Adipocyte (in vitro differentiated cells): ENCODE data around the gene PKNOX2.

ENCODE experiments used
- DNase-seq: peaks from one replicate; pipeline ENCODE4 v3.0.0-alpha.2; 2015; ENCODE audit warnings: low read depth
- H3K27me3 ChIP-seq: replicated peaks from 2 replicates; pipeline ENCODE4 v1.7.0; 2013; ENCODE audit warnings: mild to moderate bottlenecking, low read length, moderate library complexity; ENCODE audit not compliant: control insufficient read depth, insufficient read depth
- H3K36me3 ChIP-seq: 2 replicates; pipeline ENCODE4 v1.7.0; 2013; ENCODE audit warnings: low read length, mild to moderate bottlenecking, moderate library complexity; ENCODE audit not compliant: control insufficient read depth, insufficient read depth, severe bottlenecking
- H3K4me1 ChIP-seq: 2 replicates; pipeline ENCODE4 v1.7.0; 2013; ENCODE audit warnings: mild to moderate bottlenecking, low read length, moderate library complexity; ENCODE audit not compliant: control insufficient read depth, insufficient read depth
- H3K4me3 ChIP-seq: 2 replicates; pipeline ENCODE4 v1.7.0; 2013; ENCODE audit warnings: mild to moderate bottlenecking, low read length, moderate library complexity
- H3K9ac ChIP-seq: 2 replicates; pipeline ENCODE4 v1.7.0; 2013; ENCODE audit warnings: mild to moderate bottlenecking, low read length, moderate library complexity
- H3K9me3 ChIP-seq: 2 replicates; pipeline ENCODE4 v1.7.0; 2013; ENCODE audit warnings: mild to moderate bottlenecking, low read length, moderate library complexity; ENCODE audit not compliant: control insufficient read depth

PKNOX2 gene

GRCh38 chr11:125449565-125449964 lies 285.0 kb downstream of the PKNOX2 start:
- DNase-seq, result no peak
- Histone ChIP-seq H3K4me3 (no peak overlapping the region), H3K27me3 (no peaks in the 10 kb centered on the region), H3K4me1 (peaks cover 12% of the 10 kb centered on the region), H3K9ac (no peak overlapping the region), H3K9me3 (no peaks in the 10 kb centered on the region), H3K36me3 (peaks cover 12% of the 10 kb centered on the region)

GRCh38 chr11:125451400-125452124 lies 287.0 kb downstream of the PKNOX2 start:
- DNase-seq, result peak; percentile 5
- Histone ChIP-seq H3K9ac (peak overlapping the region; percentile 26), H3K4me1 (peaks cover 12% of the 10 kb centered on the region), H3K36me3 (no peaks in the 10 kb centered on the region), H3K27me3 (no peaks in the 10 kb centered on the region), H3K4me3 (no peak overlapping the region), H3K9me3 (no peaks in the 10 kb centered on the region)

DNA sequence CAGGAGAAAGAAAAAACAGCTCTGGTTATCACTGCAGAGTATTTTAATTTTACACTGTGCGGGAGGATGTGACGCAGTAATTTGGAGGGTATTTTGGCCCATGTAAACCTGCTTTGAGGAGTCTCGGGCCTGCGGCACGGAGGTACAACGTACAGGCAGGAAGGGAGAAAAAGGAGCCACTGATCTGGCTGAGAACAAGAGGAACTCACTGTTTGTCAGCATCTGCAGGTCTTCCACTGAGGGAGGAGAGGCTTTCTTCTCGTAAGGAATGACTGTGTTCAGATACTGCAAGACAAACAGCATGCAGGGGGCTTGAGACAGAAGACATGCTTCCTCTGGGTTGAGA lies 287.5 kb downstream of the PKNOX2 start:
- Histone ChIP-seq H3K4me1 (peaks cover 12% of the 10 kb centered on the region), H3K9ac (no peak overlapping the region), H3K27me3 (no peaks in the 10 kb centered on the region), H3K36me3 (no peaks in the 10 kb centered on the region), H3K9me3 (no peaks in the 10 kb centered on the region), H3K4me3 (no peak overlapping the region)
- no peak for DNase-seq

DNA sequence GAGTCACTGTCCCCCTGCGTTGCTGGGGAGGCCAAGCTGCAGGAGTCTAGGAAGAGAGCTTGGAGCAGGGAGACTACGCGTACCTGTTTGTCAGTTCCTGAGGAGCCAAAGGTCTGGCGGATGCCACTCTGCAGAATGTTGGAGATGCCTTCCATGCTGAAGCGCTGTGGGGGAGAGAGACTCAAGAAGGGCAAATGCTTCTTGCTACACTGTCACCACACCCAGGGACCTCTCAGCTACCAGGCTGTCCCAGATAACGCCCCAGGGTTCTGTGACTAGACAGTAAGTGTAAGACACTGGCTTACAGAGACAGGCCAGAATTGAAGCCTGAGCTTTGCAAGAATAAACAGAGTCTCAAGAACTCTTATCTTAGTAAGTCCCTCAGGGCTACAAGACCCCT lies 289.5 kb downstream of the PKNOX2 start:
- H3K36me3 ChIP-seq, result no peaks in the 10 kb centered on the region
- H3K4me3 ChIP-seq, result no peak overlapping the region
- H3K9ac ChIP-seq, result no peak overlapping the region
- no peaks in the 10 kb centered on the region for H3K27me3 ChIP-seq
- DNase-seq, result no peak
- H3K9me3 ChIP-seq, result no peaks in the 10 kb centered on the region
- H3K4me1 ChIP-seq, result peaks cover 14% of the 10 kb centered on the region

GRCh38 chr11:125455851-125456250 lies 291.3 kb downstream of the PKNOX2 start:
- no peaks in the 10 kb centered on the region for H3K36me3 ChIP-seq
- H3K27me3 ChIP-seq, result no peaks in the 10 kb centered on the region
- peaks cover 14% of the 10 kb centered on the region for H3K4me1 ChIP-seq
- no peaks in the 10 kb centered on the region for H3K9me3 ChIP-seq
- DNase-seq, result no peak
- no peak overlapping the region for H3K9ac ChIP-seq
- no peak overlapping the region for H3K4me3 ChIP-seq

- DNase-seq, result peak; percentile 73
- H3K9me3 ChIP-seq, result no peaks in the 10 kb centered on the region
- H3K27me3 ChIP-seq, result no peaks in the 10 kb centered on the region
- peak overlapping the region; percentile 60 for H3K4me3 ChIP-seq
- H3K36me3 ChIP-seq, result no peaks in the 10 kb centered on the region
- H3K4me1 ChIP-seq, result peaks cover 9% of the 10 kb centered on the region
- H3K9ac ChIP-seq, result peak overlapping the region; percentile 80
Observed at GRCh38 chr11:125457814-125458343, 293.3 kb downstream of the PKNOX2 start.

- no peaks in the 10 kb centered on the region for H3K9me3 ChIP-seq
- no peak overlapping the region for H3K4me3 ChIP-seq
- H3K27me3 ChIP-seq, result no peaks in the 10 kb centered on the region
- H3K36me3 ChIP-seq, result no peaks in the 10 kb centered on the region
- no peak overlapping the region for H3K9ac ChIP-seq
- H3K4me1 ChIP-seq, result peaks cover 19% of the 10 kb centered on the region
- DNase-seq, result no peak
Observed at GRCh38 chr11:125460275-125460674, 295.7 kb downstream of the PKNOX2 start.

GRCh38 chr11:125463590-125464269 lies 299.2 kb downstream of the PKNOX2 start:
- Histone ChIP-seq H3K4me1 (peaks cover 24% of the 10 kb centered on the region), H3K9me3 (no peaks in the 10 kb centered on the region), H3K27me3 (no peaks in the 10 kb centered on the region), H3K4me3 (no peak overlapping the region), H3K9ac (no peak overlapping the region), H3K36me3 (no peaks in the 10 kb centered on the region)
- no peak for DNase-seq

GRCh38 chr11:125464270-125464662 lies 299.7 kb downstream of the PKNOX2 start:
- Histone ChIP-seq H3K9ac (no peak overlapping the region), H3K27me3 (no peaks in the 10 kb centered on the region), H3K9me3 (no peaks in the 10 kb centered on the region), H3K4me1 (peaks cover 27% of the 10 kb centered on the region), H3K36me3 (no peaks in the 10 kb centered on the region), H3K4me3 (no peak overlapping the region)
- no peak for DNase-seq

DNA sequence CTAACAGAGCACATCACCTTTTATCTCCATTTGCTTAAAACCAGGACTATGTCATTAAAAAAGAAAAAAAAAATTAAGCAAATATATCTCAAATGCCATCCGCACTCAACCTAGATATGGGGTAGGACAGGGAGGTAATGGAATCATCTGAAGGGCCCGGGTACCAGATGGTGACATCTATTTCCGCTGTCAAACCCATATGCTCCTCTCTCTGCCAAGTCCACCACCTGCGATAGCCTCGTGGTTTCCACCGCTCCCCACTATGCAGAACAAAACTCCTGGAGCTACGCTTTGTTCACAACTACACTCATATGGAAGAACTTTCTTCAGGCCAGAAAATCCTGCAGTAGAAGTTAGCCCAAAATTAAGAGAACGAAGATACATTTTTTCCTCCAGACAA lies 300.1 kb downstream of the PKNOX2 start:
- DNase-seq, result no peak
- Histone ChIP-seq H3K9me3 (no peaks in the 10 kb centered on the region), H3K4me1 (peaks cover 27% of the 10 kb centered on the region), H3K36me3 (no peaks in the 10 kb centered on the region), H3K27me3 (no peaks in the 10 kb centered on the region), H3K9ac (no peak overlapping the region), H3K4me3 (no peak overlapping the region)

DNA sequence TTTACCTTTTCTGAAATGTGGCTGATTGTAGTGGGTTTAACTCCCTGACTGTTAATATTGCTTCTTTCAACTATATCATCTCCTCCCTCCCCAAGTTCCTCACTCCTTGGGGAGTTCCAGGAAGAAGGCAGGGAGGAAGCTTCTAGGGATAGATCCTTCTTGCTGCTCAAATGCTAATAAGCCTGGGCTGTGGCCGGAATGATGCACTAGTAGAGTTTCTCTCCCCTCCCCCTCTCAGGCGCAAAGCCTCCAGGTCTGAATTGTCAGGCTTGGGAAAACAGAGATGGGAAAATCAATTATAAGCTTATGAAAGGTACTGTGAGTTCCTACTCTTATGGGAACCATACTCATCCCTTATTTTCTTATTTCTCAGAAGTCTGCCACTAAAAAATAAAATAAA lies 300.7 kb downstream of the PKNOX2 start:
- H3K9ac ChIP-seq, result no peak overlapping the region
- no peaks in the 10 kb centered on the region for H3K36me3 ChIP-seq
- no peaks in the 10 kb centered on the region for H3K9me3 ChIP-seq
- H3K27me3 ChIP-seq, result no peaks in the 10 kb centered on the region
- peaks cover 27% of the 10 kb centered on the region for H3K4me1 ChIP-seq
- no peak for DNase-seq
- H3K4me3 ChIP-seq, result no peak overlapping the region
